Activated CD4-positive, alpha-beta memory T cell treated with anti-CD3 and anti-CD28 coated beads for 36 hours (primary cell): ENCODE results near the gene CSDE1. TPM values are rescaled to one million over a fixed set of nuclear protein-coding genes. Genes with fewer than 3 reads are reported as not detected.
"Not testable (repeated sequence)": the region's sequence is repeated elsewhere in the genome, so short reads cannot be mapped to it uniquely, and the experiment has no call there.

ENCODE experiments used
- CTCF ChIA-PET: fragments of 350-600 bp; sonication (Branson Sonifier 250); formaldehyde crosslinking; loops from one replicate; lab custom pipeline; 2021; ENCODE audit warnings: antibody characterized with exemption, inconsistent platforms; lab: Charles Lee
- POLR2A ChIA-PET: fragments of 350-600 bp; sonication (Branson Sonifier 250); formaldehyde crosslinking; loops from one replicate; lab custom pipeline; 2021; ENCODE audit warnings: antibody characterized with exemption; lab: Charles Lee
- DNase-seq: peaks from one replicate; pipeline ENCODE4 v3.0.0-alpha.2; 2020
- H3K27ac Mint-ChIP-seq: one replicate; pipeline ENCODE4 v1.8.0; 2021; ENCODE audit warnings: mixed read lengths
- H3K27me3 Mint-ChIP-seq: one replicate; pipeline ENCODE4 v1.8.0; 2021; ENCODE audit warnings: mixed read lengths
- H3K36me3 Mint-ChIP-seq: one replicate; pipeline ENCODE4 v1.8.0; 2021; ENCODE audit warnings: mixed read lengths
- H3K4me1 Mint-ChIP-seq: one replicate; pipeline ENCODE4 v1.8.0; 2021; ENCODE audit warnings: low read depth, mixed read lengths
- H3K4me3 Mint-ChIP-seq: one replicate; pipeline ENCODE4 v1.8.0; 2021; ENCODE audit warnings: mild to moderate bottlenecking, mixed read lengths
- H3K9me3 Mint-ChIP-seq: one replicate; pipeline ENCODE4 v1.8.0; 2021; ENCODE audit warnings: mixed read lengths
- intact Hi-C: fragments of 100-400 bp; cut with micrococcal nuclease; formaldehyde crosslinking; loops from one replicate; pipeline ENCODE4 v1.15.1; 2023
- total RNA-seq, 2 experiments: library from RNA; stranded (reverse); gene quantifications; one replicate each; pipeline ENCODE4 v1.2.3, GENCODE V29; 2021

Gene CSDE1
- total RNA-seq, 2 experiments from 2014 or later, result 452 to 464 TPM

DNA sequence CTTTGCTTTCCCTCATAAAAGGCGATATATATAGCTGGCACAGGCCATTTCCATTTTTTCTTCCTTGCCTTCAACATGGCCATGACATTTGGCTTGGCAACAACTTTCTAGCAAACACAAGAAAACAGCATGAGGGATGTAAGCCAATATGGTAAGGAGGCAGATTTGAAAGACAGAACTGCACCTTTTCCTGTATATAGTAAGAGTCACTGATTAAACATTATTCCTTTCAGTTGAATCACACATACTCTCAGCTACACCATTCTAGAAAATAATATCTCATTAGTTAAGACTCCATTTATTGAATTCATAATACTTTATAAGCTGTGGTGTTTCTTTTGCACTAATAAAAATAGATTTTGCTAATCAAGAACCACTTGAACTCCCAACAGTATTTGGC lies 13.2 kb upstream of the CSDE1 start:
- no peak for DNase-seq
- H3K27me3 Mint-ChIP-seq, result no peaks in the 10 kb centered on the region
- H3K36me3 Mint-ChIP-seq, result peaks cover 12% of the 10 kb centered on the region
- no peak overlapping the region for H3K27ac Mint-ChIP-seq
- H3K4me3 Mint-ChIP-seq, result no peak overlapping the region
- no peaks in the 10 kb centered on the region for H3K9me3 Mint-ChIP-seq
- CTCF ChIA-PET, result no interaction called here
- POLR2A ChIA-PET, result no interaction called here
- intact Hi-C loops, result no loop called here
- H3K4me1 Mint-ChIP-seq, result no peaks in the 10 kb centered on the region

DNA sequence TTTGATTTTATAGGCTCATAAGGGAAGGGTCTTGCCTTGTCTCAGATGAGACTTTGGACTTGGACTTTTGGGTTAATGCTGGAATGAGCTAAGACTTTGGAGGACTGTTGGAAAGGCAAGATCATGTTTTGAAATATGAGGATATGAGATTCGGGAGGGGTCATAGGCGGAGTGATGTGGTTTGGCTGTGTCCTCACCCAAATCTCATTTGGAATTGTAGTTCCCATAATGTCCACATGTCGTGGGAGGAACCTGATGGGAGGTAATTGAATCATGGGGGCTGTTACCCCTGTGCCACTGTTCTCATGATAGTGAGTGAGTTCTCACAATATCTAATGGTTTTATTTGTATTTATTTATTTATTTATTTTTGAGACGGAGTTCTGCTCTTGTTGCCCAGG lies 6.9 kb upstream of the CSDE1 start:
- intact Hi-C loops, result no loop called here
- POLR2A ChIA-PET, result no interaction called here
- no peak for DNase-seq
- H3K4me1 Mint-ChIP-seq, result no peaks in the 10 kb centered on the region
- peaks cover 9% of the 10 kb centered on the region for H3K9me3 Mint-ChIP-seq
- H3K36me3 Mint-ChIP-seq, result peaks cover 7% of the 10 kb centered on the region
- CTCF ChIA-PET, result no interaction called here
- no peaks in the 10 kb centered on the region for H3K27me3 Mint-ChIP-seq
- no peak overlapping the region for H3K27ac Mint-ChIP-seq
- no peak overlapping the region for H3K4me3 Mint-ChIP-seq

DNA sequence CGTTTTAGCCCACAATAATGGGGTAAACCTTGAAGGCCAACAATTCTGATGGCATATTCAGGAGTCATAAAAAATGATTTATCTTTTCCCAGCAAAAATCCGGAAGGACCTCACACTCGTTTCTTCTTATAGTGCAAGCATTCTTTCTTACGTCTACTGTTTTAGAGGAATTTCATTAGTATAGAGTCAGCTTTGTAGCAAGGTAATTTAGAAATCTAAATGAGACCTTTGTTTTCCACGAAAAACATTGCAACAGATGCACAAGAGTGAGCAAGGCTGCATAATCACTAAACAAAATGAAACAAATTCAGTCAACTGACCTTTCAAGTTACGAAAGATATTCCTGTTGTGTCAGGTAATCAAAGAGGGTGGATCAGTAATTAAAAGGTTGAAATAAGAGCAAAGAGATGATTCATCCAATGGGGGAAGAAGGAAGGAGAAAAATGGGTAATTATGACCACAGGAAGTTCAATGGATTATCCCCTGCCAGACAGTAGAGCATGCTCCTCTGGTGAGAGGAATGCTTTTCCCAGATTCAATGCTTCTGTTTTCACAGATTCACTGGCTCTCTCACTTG lies 560 bp upstream of the CSDE1 start:
- CTCF ChIA-PET, result interaction anchor here (1.0 kb wide), 1 partner anchor 42 kb away, joined by 5 read pairs; the partner anchor contains the start of gene NRAS
- DNase-seq, result no peak
- intact Hi-C loops, result loop anchor here (2.0 to 10.0 kb wide), 7 partner anchors 304 to 1801 kb away; partner anchors contain the start of genes MAGI3, PTPN22 and SLC16A1
- Mint-ChIP-seq H3K4me3 (peak overlapping the region; percentile 98), H3K27ac (peak overlapping the region; percentile 100), H3K36me3 (peaks cover 21% of the 10 kb centered on the region), H3K9me3 (peaks cover 7% of the 10 kb centered on the region), H3K27me3 (no peaks in the 10 kb centered on the region), H3K4me1 (peaks cover 42% of the 10 kb centered on the region)
- POLR2A ChIA-PET, result interaction anchor here (0.6 to 3.4 kb wide), 4 partner anchors 14 to 314 kb away, joined by 3 to 12 read pairs (median 6); partner anchors contain the start of gene NRAS

DNA sequence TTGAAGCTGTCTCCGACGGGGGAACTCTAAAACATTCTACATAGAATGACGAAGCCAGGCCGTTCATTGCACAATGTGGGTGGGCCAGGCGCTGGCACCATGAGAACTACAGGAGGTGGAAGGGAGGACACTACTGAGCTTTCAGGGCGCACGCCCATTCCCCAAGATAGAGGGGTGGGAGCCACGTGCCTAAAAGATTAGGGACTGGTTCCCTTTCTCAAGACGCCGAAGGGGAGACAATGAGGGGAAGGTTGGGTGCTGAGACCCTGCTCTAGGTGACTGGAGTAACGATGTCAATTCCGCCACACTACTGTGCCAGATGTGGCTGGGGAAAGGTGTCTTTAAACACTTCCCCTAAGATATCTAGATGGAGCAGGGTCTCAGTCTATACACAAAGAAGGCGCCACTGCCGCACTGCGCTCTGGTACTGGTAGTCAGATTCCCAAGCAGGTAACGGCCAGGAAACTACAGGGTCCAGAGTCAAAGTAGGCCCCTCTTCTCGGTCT lies 782 bp downstream of the CSDE1 start:
- Mint-ChIP-seq H3K27ac (peak overlapping the region; percentile 100), H3K36me3 (peaks cover 17% of the 10 kb centered on the region), H3K4me1 (peaks cover 53% of the 10 kb centered on the region), H3K27me3 (no peaks in the 10 kb centered on the region), H3K9me3 (no peaks in the 10 kb centered on the region), H3K4me3 (peak overlapping the region; percentile 98)
- POLR2A ChIA-PET, result interaction anchor here (0.8 to 3.4 kb wide), 5 partner anchors 12 to 245 kb away, joined by 4 to 12 read pairs (median 6); partner anchors contain the start of genes NRAS and SIKE1
- CTCF ChIA-PET, result interaction anchor here (1.0 to 1.5 kb wide), 2 partner anchors 10 to 41 kb away, joined by 5 to 7 read pairs; partner anchors contain the start of gene NRAS
- peak; percentile 39 for DNase-seq
- intact Hi-C loops, result loop anchor here (1.0 to 10.0 kb wide), 12 partner anchors 11 to 1800 kb away; partner anchors contain the start of genes BCAS2, DENND2C, MAGI3 and NRAS

DNA sequence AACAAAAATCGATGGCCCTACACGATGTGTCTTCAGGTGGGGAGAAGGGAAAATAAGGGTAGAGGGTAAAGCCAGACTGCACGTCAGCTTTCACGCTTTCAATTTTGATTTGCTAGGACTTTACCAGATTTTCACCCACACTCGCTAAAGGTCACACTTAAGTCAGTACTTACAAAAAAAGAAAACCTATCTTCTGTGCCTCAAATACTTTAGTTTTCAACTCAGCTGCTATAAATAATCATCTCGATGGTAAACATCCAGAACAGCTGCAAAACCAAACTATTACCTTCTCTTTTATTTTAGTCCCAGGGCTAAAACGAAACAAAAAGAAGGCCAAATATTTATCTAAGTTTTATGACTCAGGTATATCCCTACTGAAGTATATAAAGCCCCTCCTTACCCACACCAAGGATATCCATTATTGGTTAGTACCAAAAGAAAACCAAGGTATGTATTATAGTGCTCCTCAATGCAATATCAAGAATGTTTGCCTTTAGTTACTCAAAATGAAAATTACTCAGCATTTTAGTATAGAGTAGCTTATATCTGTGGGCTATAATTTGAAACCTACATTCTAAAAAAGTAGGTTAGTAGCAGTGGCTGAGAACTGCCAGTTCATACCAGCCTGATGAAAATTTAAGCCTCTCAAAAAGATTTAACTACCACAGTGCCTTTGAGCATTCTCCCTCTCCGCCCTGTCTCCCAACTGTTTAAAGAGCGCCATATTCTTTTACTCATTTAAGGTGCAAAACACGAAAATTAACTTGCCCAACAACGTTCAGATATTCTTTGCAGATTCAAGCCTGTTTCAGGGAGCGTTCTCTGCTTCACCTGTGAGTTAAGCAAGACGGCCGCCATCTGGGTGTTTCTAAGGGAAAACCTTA lies 1.5 kb downstream of the CSDE1 start:
- ChIA-PET POLR2A (interaction anchor here (0.9 to 3.4 kb wide), 3 partner anchors 12 to 245 kb away, joined by 3 to 12 read pairs (median 6); partner anchors contain the start of gene NRAS), CTCF (interaction anchor here (1.1 to 1.5 kb wide), 2 partner anchors 9 to 11 kb away, joined by 3 to 7 read pairs; no protein-coding TSS in a partner anchor)
- Mint-ChIP-seq H3K4me1 (peaks cover 61% of the 10 kb centered on the region), H3K36me3 (peaks cover 17% of the 10 kb centered on the region), H3K27ac (peak overlapping the region; percentile 100), H3K4me3 (peak overlapping the region; percentile 98), H3K27me3 (no peaks in the 10 kb centered on the region), H3K9me3 (no peaks in the 10 kb centered on the region)
- DNase-seq, result no peak
- intact Hi-C loops, result loop anchor here (5.0 to 10.0 kb wide), 5 partner anchors 414 to 1799 kb away; partner anchors contain the start of genes MAGI3, PTPN22 and SLC16A1

DNA sequence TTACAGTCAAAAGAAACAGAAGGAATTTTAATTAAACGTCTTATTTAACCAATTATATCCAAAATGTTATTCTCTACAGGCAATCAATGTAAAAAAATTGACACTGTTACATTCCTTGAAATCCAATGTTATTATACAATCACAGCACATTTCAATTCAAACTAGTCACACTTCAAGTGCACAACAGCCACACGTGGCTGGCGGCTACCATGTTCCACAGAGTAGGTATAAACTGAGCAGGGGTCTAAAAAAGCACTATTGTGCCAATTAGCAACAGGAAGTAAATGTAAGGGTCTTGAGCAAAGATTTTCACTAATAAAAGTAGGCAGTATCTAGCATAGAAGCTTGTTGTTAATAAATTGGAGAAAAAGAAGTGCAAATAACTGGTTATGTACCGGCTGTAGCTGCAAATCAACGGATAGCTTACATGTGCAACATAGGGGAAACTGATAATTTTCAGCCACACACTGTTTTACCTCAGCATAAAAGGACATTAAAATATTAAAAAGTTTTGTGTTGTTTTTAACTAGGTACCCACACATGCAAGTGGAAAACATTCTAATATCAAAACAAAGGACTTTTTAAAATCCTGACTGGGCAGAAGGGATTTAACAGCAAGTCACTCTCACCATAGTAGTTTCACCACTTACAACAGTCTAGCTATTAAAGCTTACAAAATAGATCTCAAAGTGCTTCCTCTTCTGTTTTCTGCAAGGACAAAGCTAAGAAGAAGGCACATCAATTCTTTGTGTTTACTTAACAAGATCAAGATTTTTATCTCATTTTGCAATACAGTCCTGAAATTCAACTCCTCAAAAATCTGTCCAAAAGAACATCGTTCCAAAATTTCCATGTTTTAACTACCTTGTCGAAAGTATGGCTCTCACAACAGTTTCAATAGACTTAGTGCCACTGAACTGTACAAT lies 2.5 kb downstream of the CSDE1 start:
- ChIA-PET POLR2A (interaction anchor here (0.6 to 3.4 kb wide), 4 partner anchors 11 to 244 kb away, joined by 3 to 12 read pairs (median 4); partner anchors contain the start of gene NRAS), CTCF (interaction anchor here (1.1 to 1.5 kb wide), 2 partner anchors 8 to 10 kb away, joined by 3 to 7 read pairs; no protein-coding TSS in a partner anchor)
- H3K4me1 Mint-ChIP-seq, result peaks cover 71% of the 10 kb centered on the region
- H3K4me3 Mint-ChIP-seq, result peak overlapping the region; percentile 98
- intact Hi-C loops, result loop anchor here (5.0 to 10.0 kb wide), 5 partner anchors 413 to 1798 kb away; partner anchors contain the start of genes MAGI3, PTPN22 and SLC16A1
- H3K9me3 Mint-ChIP-seq, result no peaks in the 10 kb centered on the region
- no peak for DNase-seq
- H3K27me3 Mint-ChIP-seq, result no peaks in the 10 kb centered on the region
- peak overlapping the region; percentile 100 for H3K27ac Mint-ChIP-seq
- H3K36me3 Mint-ChIP-seq, result peaks cover 17% of the 10 kb centered on the region

DNA sequence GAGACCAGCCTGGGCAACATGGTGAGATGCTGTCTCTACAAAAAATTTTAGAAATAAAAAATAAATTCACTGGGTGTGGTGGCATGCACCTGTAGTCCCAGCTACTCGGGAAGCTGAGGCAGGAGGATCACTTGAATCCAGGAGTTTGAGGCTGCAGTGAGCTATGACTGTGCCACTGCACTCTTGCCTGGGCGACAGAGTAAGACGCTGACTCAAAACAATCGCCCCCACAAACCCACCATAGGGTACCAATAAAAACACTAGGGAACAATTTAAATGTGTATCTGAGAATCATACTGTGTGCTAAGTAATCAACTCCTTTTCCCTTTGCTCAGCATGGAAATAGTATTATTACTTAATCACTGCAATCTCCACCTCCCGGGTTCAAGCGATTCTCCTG lies 4.1 kb downstream of the CSDE1 start:
- H3K9me3 Mint-ChIP-seq, H3K27me3 Mint-ChIP-seq, CTCF ChIA-PET: not testable (repeated sequence)
- Mint-ChIP-seq H3K4me1 (peaks cover 84% of the 10 kb centered on the region), H3K36me3 (peaks cover 31% of the 10 kb centered on the region), H3K27ac (peak overlapping the region; percentile 100), H3K4me3 (peak overlapping the region; percentile 54)
- intact Hi-C loops, result loop anchor here (10.0 kb wide), 2 partner anchors 819 to 1359 kb away; partner anchors contain the start of gene MAGI3
- DNase-seq, result peak; percentile 54
- POLR2A ChIA-PET, result interaction anchor here (0.7 to 1.0 kb wide), 2 partner anchors 9 to 27 kb away, joined by 3 read pairs; partner anchors contain the start of gene SIKE1

DNA sequence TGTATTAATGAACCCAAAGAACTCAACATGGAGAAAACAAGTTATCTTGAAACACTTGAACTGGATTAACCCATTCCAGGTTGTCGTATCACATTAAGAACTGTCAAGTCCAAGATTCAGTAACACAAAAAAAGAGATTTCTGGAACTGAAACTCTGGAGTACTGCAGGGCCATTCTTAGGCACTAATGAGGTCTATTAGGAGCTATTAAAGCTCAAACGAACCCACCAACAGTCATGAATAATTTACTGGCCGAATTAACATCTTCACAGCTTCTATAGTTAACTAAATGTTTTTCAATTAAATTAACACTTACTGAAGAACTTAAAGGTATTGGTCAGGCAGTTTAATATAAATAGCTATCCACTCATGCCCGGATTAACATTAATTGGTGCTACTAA lies 4.6 kb downstream of the CSDE1 start:
- Mint-ChIP-seq H3K36me3 (peaks cover 36% of the 10 kb centered on the region), H3K9me3 (no peaks in the 10 kb centered on the region), H3K4me1 (peaks cover 84% of the 10 kb centered on the region), H3K27me3 (no peaks in the 10 kb centered on the region), H3K4me3 (no peak overlapping the region), H3K27ac (no peak overlapping the region)
- CTCF ChIA-PET, result no interaction called here
- intact Hi-C loops, result loop anchor here (10.0 kb wide), 2 partner anchors 818 to 1358 kb away; partner anchors contain the start of gene MAGI3
- DNase-seq, result no peak
- POLR2A ChIA-PET, result interaction anchor here (0.7 to 1.0 kb wide), 2 partner anchors 8 to 27 kb away, joined by 3 read pairs; partner anchors contain the start of gene SIKE1

DNA sequence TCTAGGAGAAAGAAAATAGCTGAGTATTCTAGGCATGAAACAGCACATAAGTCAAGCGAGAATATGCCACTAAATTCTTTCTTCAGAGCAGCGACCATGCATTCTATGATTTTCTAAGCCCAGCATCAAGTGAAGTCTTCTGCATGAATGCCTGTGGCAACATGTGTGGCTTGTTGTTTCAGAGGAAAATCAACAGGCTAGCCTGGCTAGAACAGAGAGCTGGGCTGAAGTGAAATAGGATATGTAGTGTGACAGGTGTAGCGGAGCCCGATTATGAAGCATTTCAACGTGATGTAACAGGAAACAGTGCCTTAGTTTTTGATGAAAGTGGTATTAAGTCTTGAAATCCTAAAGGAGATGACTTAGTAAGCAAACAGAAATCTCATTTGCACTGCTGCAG lies 7.0 kb downstream of the CSDE1 start:
- Mint-ChIP-seq H3K36me3 (peaks cover 36% of the 10 kb centered on the region), H3K27ac (peak overlapping the region; percentile 7), H3K9me3 (no peaks in the 10 kb centered on the region), H3K27me3 (no peaks in the 10 kb centered on the region), H3K4me3 (no peak overlapping the region), H3K4me1 (peaks cover 90% of the 10 kb centered on the region)
- ChIA-PET POLR2A (interaction anchor here (1.3 kb wide), 1 partner anchor 31 kb away, joined by 3 read pairs; no protein-coding TSS in a partner anchor), CTCF (no interaction called here)
- DNase-seq, result no peak
- intact Hi-C loops, result loop anchor here (10.0 kb wide), 2 partner anchors 816 to 1356 kb away; partner anchors contain the start of gene MAGI3

DNA sequence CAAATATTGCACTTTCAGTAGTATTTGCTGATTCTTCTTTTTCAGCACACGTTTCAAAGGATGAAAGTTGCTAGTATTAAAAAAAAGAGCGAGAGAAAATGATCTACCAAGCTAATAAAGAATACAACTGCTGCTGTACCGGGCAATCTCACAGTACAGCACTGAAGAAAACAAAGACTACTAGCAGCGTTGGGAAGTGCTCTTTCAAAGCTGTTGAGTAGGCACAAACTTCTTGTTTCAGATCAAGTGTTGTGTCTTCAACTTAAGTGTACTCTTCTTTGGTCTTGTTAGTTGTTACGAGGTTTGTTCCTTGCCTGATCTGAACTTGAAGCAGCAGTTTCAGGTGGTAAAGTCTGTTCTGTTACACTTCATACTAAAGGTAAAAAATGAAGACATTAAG lies 7.9 kb downstream of the CSDE1 start:
- H3K36me3 Mint-ChIP-seq, result peaks cover 35% of the 10 kb centered on the region
- H3K4me1 Mint-ChIP-seq, result peaks cover 90% of the 10 kb centered on the region
- intact Hi-C loops, result loop anchor here (10.0 kb wide), 2 partner anchors 815 to 1355 kb away; partner anchors contain the start of gene MAGI3
- H3K9me3 Mint-ChIP-seq, result no peaks in the 10 kb centered on the region
- H3K27me3 Mint-ChIP-seq, result no peaks in the 10 kb centered on the region
- no peak overlapping the region for H3K4me3 Mint-ChIP-seq
- CTCF ChIA-PET, result no interaction called here
- POLR2A ChIA-PET, result no interaction called here
- H3K27ac Mint-ChIP-seq, result no peak overlapping the region
- DNase-seq, result no peak
